GM19463 (cell line): ENCODE measurements around the gene MPDZ.

Experiments
- ATAC-seq: cut with Tn5 transposase; IDR thresholded peaks from one replicate; pipeline ENCODE4 v1.9.1; 2021; ENCODE audit warnings: mild to moderate bottlenecking, moderate library complexity; ENCODE audit not compliant: unreplicated experiment

Gene MPDZ

GRCh38 chr9:13189362-13189761, 90.1 kb downstream of the MPDZ start:
- no peak for ATAC-seq

- ATAC-seq: no peak
Measured at GRCh38 chr9:13186774-13187173, 92.7 kb downstream of the MPDZ start.

- ATAC-seq: no peak
Measured at GRCh38 chr9:13186091-13186490, 93.4 kb downstream of the MPDZ start.

GRCh38 chr9:13181652-13182051, 97.8 kb downstream of the MPDZ start:
- no peak for ATAC-seq

DNA sequence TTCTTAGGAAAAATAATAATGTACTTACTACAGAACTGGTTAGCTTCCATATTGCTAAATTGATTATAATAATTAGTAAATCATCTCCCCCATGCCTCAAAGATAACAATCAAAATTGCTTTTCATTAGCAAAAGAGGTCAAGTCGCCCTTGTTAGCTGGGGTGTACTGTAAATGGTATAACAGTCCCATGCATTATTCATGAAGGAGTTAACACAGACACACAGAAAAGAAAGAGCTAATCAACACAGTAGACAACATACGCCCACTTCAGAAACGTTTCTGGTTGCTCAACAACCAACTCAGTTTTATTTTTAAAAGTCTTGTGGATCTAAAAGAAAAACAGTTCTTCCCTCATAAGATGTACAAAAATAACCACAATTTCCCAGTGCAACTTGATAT, 100.2 kb downstream of the MPDZ start:
- no peak for ATAC-seq

GRCh38 chr9:13175732-13176131, 103.8 kb downstream of the MPDZ start:
- ATAC-seq: no peak

DNA sequence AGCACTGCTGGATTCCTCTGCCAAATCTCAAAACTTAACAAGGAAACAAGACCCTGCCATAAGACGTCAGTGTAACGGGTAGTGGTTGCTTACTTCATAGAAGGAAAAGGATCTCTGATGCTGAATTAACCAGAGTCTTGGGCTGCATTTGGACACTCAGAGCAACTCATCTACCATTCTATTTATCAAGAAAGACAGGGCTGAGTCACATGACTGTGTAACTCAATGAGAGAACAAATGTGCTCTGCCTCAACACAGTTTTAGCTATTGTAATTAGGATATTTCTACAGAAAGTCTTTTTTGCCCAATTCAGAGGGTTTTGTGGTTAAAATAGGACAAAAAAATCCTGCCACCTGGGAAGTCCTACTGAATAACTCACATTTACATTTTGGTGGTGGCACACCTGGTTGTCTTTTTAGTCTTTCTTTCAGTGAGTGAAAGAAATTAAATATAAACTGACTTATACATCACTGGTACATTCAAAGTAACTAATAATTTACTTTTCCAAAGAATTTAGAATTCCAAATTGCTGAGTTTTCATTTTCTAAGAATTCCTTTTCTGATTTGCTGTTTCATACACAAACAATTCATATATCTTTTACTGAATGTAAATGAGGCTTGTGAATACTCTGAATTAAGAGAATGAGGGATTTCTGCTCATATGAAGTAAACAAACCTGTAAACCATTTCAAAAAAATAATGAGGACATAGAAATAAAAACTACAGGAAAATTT, 104.4 kb downstream of the MPDZ start:
- no peak for ATAC-seq

DNA sequence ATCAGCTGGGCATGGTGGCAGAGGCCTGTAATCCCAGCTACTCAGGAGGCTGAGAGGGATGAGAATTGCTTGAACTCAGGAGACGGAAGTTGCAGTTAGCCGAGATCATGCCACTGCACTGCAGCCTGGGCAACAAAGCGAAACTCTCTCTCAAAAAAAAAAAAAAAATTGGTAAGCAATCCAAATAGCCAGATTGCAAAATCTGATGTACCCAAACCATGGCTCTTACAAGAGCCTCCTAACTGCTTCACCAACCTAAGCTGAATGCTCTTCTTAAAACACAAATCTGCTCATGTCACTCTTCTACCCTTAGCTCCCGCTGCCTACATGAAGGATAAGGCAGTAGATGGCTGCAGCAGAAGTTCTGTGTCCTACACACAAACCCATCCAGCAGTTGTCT, 105.9 kb downstream of the MPDZ start:
- ATAC-seq: no peak

GRCh38 chr9:13171261-13171660, 108.2 kb downstream of the MPDZ start:
- no peak for ATAC-seq

GRCh38 chr9:13166996-13167395, 112.5 kb downstream of the MPDZ start:
- no peak for ATAC-seq

DNA sequence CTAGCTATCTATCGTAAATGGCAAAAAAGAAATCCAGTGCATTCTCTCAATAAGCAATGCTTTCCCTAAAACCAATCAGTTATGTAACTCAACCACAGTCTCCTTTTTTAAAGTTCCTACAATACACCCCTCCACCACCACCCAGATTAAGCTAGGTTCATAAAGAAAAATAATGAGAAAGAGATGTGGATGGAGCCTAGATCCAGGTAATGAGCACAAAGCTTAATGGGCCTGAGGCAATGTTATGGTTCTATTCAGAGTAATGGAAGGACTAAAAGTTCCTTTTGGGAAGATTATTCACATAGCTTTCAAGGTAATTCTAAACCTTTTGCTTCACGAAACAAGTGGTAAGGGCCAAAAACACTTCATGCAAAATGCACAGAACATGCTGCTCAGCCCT, 113.5 kb downstream of the MPDZ start:
- ATAC-seq: no peak

- ATAC-seq: no peak
Measured at GRCh38 chr9:13165236-13165945, 114.1 kb downstream of the MPDZ start.

- ATAC-seq: no peak
Measured at GRCh38 chr9:13163946-13164345, 115.5 kb downstream of the MPDZ start.

DNA sequence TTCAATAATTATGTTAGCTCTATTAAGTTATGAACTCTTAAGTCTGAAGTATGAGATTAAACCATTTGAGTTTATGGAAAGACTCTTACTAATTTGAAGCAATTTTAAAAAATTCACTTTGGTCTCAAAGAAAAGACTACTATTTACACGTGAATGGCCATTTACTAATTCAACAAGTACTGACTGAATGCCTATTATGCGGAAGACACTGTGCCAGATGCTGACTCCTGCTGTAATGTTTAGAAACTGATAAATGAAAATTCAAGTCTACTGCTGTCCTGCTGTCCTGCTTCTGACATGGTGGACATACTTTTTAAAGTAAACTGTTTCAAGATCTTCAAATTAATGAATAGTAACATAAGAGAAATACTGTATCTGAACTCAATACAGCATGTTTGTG, 116.2 kb downstream of the MPDZ start:
- ATAC-seq: no peak

DNA sequence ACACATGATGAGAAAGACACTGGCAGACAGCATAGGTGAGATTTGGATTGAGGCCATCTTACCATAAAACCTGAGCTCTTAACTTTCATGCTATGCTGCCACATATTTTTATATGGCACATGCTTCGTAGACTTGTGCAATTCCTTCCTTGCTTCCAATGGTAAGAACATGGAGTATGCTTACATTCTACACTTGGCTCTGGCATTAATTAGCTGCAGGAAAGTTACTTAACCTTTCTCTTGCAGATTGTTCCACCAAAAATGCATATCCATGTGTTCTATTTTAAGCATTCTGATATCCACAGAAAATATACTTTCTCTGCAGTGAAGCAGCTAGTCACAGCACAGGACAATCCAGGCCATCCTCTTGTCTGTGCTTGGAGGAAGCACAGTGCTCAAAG, 119.4 kb downstream of the MPDZ start:
- no peak for ATAC-seq

DNA sequence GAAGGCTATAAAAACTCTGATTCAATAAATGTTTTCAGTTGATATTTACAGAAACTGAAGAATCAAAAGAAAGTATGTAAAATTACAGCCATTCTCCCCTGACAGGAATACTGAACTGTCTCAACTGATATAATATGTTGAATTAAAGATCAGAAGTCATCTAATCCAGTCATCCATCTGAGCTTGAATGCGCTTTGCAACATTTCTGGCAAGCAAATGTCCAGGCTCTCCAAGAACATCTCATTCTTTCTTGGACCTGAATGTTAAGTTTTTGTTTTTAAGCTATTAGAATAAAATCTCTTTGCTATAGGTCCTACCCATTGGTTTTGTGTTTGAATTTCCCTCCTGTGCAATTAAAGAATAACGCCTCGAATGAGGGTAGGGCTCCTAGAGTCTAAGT, 120.5 kb downstream of the MPDZ start:
- no peak for ATAC-seq

DNA sequence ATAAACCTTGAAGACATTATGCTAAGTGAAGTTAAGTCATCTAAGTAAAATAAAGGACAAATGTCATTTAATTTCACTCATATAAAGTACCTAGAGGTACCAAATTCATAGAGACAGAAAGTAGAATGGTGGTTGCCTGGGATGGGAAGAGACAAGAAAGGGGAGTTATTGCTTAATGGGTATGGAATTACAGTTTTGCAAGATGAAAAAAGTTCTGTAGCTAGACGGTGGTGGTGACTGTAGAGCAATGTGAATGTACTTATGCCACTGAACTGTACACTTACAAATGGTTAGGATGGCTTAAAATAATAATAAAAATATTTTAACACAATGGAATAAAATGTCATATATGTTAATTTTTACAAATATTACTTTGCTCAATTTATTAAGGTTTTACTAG, 128.0 kb downstream of the MPDZ start:
- ATAC-seq: no peak

DNA sequence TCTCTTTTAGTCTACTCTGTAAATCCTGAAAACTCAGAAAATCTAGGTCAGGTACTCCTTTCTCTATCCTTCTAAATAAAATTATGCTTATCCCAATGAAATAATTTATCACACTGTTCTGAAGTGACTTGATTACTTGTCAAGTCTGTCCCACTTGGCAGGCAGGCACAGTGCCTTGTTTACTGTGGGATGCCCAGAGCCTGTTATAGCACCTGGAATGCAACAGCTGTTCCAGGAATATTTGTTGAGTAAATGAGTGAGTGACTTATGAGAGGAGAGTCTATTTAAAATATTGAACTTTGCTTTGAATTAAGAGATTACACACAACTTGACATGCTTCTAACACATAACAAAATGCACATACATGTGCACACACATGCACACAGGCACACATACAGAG, 130.0 kb downstream of the MPDZ start:
- ATAC-seq: no peak

- ATAC-seq: no peak
Measured at GRCh38 chr9:13146840-13147239, 132.7 kb downstream of the MPDZ start.

DNA sequence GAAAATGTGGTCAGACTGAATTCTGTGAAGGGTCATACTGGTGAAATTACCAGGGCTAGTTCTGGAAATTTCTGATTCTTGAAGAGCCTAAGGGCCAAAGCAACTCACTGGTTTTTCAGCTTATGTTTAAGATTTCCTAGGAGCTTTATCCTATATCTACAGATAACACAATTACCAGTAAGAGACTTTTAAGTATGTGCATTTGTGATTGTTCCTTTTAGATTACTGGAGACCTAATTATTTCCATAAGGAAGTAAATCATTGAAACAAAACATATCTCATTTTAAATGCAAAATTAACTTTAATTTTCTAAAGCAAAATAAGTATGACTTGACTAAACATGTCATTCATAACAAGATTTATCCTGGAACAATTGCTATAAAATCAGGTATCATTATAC, 134.2 kb downstream of the MPDZ start:
- no peak for ATAC-seq

GRCh38 chr9:13144166-13144775, 135.2 kb downstream of the MPDZ start:
- ATAC-seq: no peak

DNA sequence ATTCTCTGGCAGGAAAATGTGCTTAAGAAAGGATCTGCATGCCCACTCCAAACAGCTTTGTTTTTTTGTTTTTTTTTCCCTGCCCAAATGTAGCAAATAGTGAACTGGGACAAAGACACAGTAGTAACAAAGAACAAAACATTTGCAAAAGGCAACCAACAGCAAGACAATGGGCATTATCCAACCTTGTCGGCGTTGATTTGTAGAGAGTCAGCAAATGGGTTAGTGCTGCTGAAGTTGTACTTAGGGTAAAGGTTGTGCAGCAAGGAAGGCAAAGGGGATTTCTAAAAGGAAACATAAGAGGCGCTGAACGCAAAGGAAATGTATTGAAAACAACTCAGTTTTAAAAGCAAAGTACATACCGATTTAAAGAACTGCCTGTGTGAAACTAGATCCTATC, 136.2 kb downstream of the MPDZ start:
- no peak for ATAC-seq
